ENCODE results near the gene CLPTM1L.
"Not testable (repeated sequence)": the region's sequence is repeated elsewhere in the genome, so short reads cannot be mapped to it uniquely, and the experiment has no call there.

Gene CLPTM1L

GRCh38 chr5:1375871-1376810, 31.2 kb upstream of the CLPTM1L start:
- DNase-seq (ENCODE audit: low spot score in 2 of 2) (no peak), ATAC-seq (replicated peaks; ENCODE audit: extremely low read depth, poor library complexity, severe bottlenecking) (no peak)
- Mint-ChIP-seq H3K27ac (ENCODE audit: low read depth) (no peak overlapping the region), H3K4me3 (no peak overlapping the region), H3K27me3 (no peaks in the 10 kb centered on the region), H3K4me1 (peaks cover 35% of the 10 kb centered on the region), H3K36me3 (ENCODE audit: insufficient read depth) (no peaks in the 10 kb centered on the region), H3K9me3 (no peaks in the 10 kb centered on the region)

DNA sequence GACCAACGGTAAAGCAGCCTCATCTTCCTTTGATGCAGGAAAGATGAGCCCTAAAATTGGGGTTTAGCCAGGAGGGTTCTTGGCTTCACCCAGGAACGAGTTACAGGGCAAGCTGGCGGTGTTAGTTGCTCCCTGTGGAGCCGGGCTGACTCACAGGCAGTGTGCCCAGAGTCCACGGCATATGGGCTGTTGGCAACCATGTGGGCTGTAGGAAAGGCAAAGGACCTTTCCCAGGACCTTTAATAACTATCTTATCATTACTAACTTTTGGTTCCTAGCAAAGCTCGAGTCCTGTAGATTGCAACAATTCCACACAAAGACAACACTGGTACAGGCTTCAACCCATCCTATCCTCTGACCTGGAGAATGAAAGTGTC, 29.8 kb upstream of the CLPTM1L start:
- Mint-ChIP-seq H3K4me1 (peaks cover 26% of the 10 kb centered on the region), H3K27ac (ENCODE audit: low read depth) (no peak overlapping the region), H3K27me3 (no peaks in the 10 kb centered on the region), H3K4me3 (no peak overlapping the region), H3K36me3 (ENCODE audit: insufficient read depth) (no peaks in the 10 kb centered on the region), H3K9me3 (no peaks in the 10 kb centered on the region)
- ATAC-seq (replicated peaks; ENCODE audit: extremely low read depth, poor library complexity, severe bottlenecking) = no peak
- no peak for DNase-seq (ENCODE audit: low spot score in 2 of 2)

- peak; percentile 93 for ATAC-seq (replicated peaks; ENCODE audit: extremely low read depth, poor library complexity, severe bottlenecking)
- no peaks in the 10 kb centered on the region for H3K36me3 Mint-ChIP-seq (ENCODE audit: insufficient read depth)
- peaks cover 26% of the 10 kb centered on the region for H3K4me1 Mint-ChIP-seq
- no peaks in the 10 kb centered on the region for H3K27me3 Mint-ChIP-seq
- H3K27ac Mint-ChIP-seq (ENCODE audit: low read depth) = no peak overlapping the region
- H3K4me3 Mint-ChIP-seq = no peak overlapping the region
- H3K9me3 Mint-ChIP-seq = no peaks in the 10 kb centered on the region
- peak in 1 of 2 donors; percentile 53 for DNase-seq (ENCODE audit: low spot score in 2 of 2)
Measured at GRCh38 chr5:1374030-1374678, 29.3 kb upstream of the CLPTM1L start.

DNA sequence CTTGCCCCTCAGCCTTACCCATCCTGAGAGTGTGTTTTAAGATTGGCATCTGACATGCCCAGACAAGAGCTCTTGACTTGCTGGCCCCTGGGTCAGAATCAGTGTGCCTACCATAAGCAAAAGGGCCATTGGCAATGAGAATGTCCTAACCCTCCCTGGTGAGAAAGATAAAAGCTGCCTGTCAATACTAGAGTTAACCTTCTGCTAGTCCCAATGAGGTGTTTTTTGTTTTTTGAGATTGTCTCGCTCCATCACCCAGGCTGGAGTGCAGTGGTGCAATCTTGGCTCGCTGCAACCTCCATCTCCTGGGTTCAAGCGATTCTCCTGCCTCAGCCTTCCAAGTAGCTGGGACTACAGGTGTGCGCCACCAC, 27.1 kb upstream of the CLPTM1L start:
- peaks cover 26% of the 10 kb centered on the region for H3K4me1 Mint-ChIP-seq
- H3K36me3 Mint-ChIP-seq (ENCODE audit: insufficient read depth); DNase-seq (ENCODE audit: low spot score in 2 of 2); H3K4me3 Mint-ChIP-seq; H3K27ac Mint-ChIP-seq (ENCODE audit: low read depth); ATAC-seq (replicated peaks; ENCODE audit: extremely low read depth, poor library complexity, severe bottlenecking); H3K27me3 Mint-ChIP-seq; H3K9me3 Mint-ChIP-seq: not testable (repeated sequence)

GRCh38 chr5:1371218-1371971, 26.5 kb upstream of the CLPTM1L start:
- ATAC-seq (replicated peaks; ENCODE audit: extremely low read depth, poor library complexity, severe bottlenecking) (no peak), DNase-seq (ENCODE audit: low spot score in 2 of 2) (no peak)
- no peaks in the 10 kb centered on the region for H3K36me3 Mint-ChIP-seq (ENCODE audit: insufficient read depth)
- peaks cover 2% of the 10 kb centered on the region for H3K27me3 Mint-ChIP-seq
- H3K27ac Mint-ChIP-seq (ENCODE audit: low read depth) = no peak overlapping the region
- H3K9me3 Mint-ChIP-seq = no peaks in the 10 kb centered on the region
- H3K4me1 Mint-ChIP-seq = peaks cover 26% of the 10 kb centered on the region
- H3K4me3 Mint-ChIP-seq = no peak overlapping the region

DNA sequence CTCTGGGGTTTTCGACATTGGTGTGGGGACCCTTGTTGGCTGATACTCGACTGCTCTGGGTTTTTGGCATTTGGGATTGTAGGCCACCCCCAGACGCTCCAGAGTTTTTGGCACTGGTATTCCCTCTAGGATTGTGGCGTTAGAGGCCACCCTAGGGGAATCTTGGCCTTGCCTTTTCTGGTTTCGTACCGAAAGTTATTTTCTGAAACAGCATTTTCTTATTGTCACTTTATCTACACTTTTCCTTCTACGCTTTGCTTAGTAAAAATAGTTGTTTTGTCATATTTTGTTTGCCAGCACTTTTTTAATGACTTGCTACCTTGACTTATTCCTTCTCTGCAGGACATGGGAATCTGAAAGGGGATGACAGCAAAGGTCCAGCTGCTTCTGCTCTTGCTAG, 25.1 kb upstream of the CLPTM1L start:
- no peaks in the 10 kb centered on the region for H3K9me3 Mint-ChIP-seq
- no peak overlapping the region for H3K4me3 Mint-ChIP-seq
- peaks cover 19% of the 10 kb centered on the region for H3K4me1 Mint-ChIP-seq
- DNase-seq (ENCODE audit: low spot score in 2 of 2) (no peak), ATAC-seq (replicated peaks; ENCODE audit: extremely low read depth, poor library complexity, severe bottlenecking) (no peak)
- no peak overlapping the region for H3K27ac Mint-ChIP-seq (ENCODE audit: low read depth)
- H3K27me3 Mint-ChIP-seq = peaks cover 11% of the 10 kb centered on the region
- H3K36me3 Mint-ChIP-seq (ENCODE audit: insufficient read depth) = no peaks in the 10 kb centered on the region

DNA sequence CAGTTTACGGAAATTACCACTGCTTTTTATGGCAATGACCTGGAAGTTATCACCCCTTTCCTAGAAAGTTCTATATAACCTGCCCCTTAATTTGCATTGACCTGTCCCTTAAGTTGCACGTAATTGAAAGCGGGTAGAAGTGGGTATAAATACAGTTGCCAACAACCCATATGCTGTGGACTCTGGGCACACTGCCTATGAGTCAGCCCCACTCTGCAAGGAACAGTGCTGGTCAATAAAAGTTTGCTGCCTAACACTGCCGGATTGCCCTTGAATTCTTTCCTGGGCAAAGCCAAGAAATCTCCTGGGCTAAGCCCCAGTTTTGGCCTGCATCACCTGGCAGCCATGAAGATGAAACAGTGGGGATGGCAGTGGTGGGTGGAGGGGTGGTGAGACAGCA, 23.9 kb upstream of the CLPTM1L start:
- no peak overlapping the region for H3K4me3 Mint-ChIP-seq
- DNase-seq (ENCODE audit: low spot score in 2 of 2) = no peak
- H3K27ac Mint-ChIP-seq (ENCODE audit: low read depth) = no peak overlapping the region
- H3K27me3 Mint-ChIP-seq = peaks cover 21% of the 10 kb centered on the region
- H3K36me3 Mint-ChIP-seq (ENCODE audit: insufficient read depth) = no peaks in the 10 kb centered on the region
- peaks cover 10% of the 10 kb centered on the region for H3K4me1 Mint-ChIP-seq
- ATAC-seq (replicated peaks; ENCODE audit: extremely low read depth, poor library complexity, severe bottlenecking) = no peak
- no peaks in the 10 kb centered on the region for H3K9me3 Mint-ChIP-seq

DNA sequence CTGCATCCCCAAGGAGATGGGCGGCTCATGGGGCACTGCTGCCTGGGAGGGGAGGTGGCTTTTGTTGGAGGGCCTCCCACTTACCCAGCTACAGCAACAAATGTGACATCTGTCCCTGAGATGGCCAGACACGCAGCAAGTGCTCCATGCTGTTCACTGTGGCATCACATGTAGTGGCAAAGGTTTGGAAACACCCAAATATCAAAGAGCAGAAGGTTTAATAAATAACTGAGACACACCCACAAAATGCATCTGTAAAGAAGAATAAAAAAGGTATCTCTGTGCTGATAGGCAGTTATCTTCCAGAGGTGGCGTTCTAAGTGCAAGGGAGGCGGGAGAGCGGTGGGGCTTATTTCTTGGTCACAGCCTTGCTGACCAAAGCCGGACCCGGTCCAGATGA, 23.3 kb upstream of the CLPTM1L start:
- DNase-seq (ENCODE audit: low spot score in 2 of 2) (no peak), ATAC-seq (replicated peaks; ENCODE audit: extremely low read depth, poor library complexity, severe bottlenecking) (no peak)
- peaks cover 7% of the 10 kb centered on the region for H3K4me1 Mint-ChIP-seq
- H3K9me3 Mint-ChIP-seq = no peaks in the 10 kb centered on the region
- H3K27ac Mint-ChIP-seq (ENCODE audit: low read depth) = no peak overlapping the region
- peaks cover 27% of the 10 kb centered on the region for H3K27me3 Mint-ChIP-seq
- no peak overlapping the region for H3K4me3 Mint-ChIP-seq
- H3K36me3 Mint-ChIP-seq (ENCODE audit: insufficient read depth) = no peaks in the 10 kb centered on the region

- H3K27me3 Mint-ChIP-seq = peaks cover 37% of the 10 kb centered on the region
- no peak for ATAC-seq (replicated peaks; ENCODE audit: extremely low read depth, poor library complexity, severe bottlenecking)
- no peak overlapping the region for H3K4me3 Mint-ChIP-seq
- no peak for DNase-seq (ENCODE audit: low spot score in 2 of 2)
- H3K9me3 Mint-ChIP-seq = no peaks in the 10 kb centered on the region
- no peaks in the 10 kb centered on the region for H3K4me1 Mint-ChIP-seq
- H3K36me3 Mint-ChIP-seq (ENCODE audit: insufficient read depth) = no peaks in the 10 kb centered on the region
- H3K27ac Mint-ChIP-seq (ENCODE audit: low read depth) = no peak overlapping the region
Measured at GRCh38 chr5:1367149-1367548, 22.2 kb upstream of the CLPTM1L start.

DNA sequence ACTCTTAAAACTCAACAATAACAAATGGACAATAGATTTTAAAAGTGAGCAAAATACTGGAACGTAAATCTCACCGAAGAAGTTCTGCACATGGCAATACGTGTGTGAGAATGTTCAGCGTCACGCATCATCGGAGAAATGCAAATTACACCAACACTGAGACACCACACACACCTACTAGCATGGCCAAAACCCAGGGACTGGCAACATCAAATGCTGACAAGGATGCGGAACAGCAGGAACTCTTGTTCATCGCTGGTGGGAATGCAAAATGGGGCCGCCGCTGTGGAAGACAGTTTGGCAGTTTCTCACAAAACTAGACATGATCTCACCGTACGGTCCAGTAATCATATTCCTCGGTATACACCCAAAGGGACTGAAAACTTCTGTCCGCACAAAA, 21.6 kb upstream of the CLPTM1L start:
- DNase-seq (ENCODE audit: low spot score in 2 of 2) = no peak
- H3K9me3 Mint-ChIP-seq = no peaks in the 10 kb centered on the region
- H3K27ac Mint-ChIP-seq (ENCODE audit: low read depth) = no peak overlapping the region
- no peak for ATAC-seq (replicated peaks; ENCODE audit: extremely low read depth, poor library complexity, severe bottlenecking)
- peaks cover 38% of the 10 kb centered on the region for H3K27me3 Mint-ChIP-seq
- no peaks in the 10 kb centered on the region for H3K4me1 Mint-ChIP-seq
- no peak overlapping the region for H3K4me3 Mint-ChIP-seq
- no peaks in the 10 kb centered on the region for H3K36me3 Mint-ChIP-seq (ENCODE audit: insufficient read depth)

DNA sequence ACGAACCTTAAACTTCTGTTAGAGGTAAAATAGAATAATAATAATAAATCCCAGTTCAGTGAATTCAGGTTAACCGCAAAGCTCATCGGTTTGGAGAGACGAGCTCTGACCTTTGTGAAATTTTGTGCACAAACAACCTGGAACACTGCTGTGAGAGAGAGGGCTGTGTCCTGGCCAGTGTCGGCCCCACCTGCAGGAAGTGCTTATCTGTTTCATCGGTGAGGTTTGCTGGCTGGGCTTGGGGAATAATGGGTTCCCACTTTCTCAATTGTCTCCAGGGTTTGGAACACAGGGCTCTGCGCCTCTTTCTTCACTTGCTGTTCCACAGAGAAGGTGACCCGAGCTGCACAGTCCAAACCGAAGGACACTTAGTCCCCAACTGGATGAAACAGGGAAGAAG, 19.3 kb upstream of the CLPTM1L start:
- ATAC-seq (replicated peaks; ENCODE audit: extremely low read depth, poor library complexity, severe bottlenecking) = no peak
- no peak for DNase-seq (ENCODE audit: low spot score in 2 of 2)
- Mint-ChIP-seq H3K4me3 (no peak overlapping the region), H3K4me1 (no peaks in the 10 kb centered on the region), H3K27ac (ENCODE audit: low read depth) (no peak overlapping the region), H3K36me3 (ENCODE audit: insufficient read depth) (no peaks in the 10 kb centered on the region), H3K9me3 (no peaks in the 10 kb centered on the region), H3K27me3 (peaks cover 48% of the 10 kb centered on the region)

- no peaks in the 10 kb centered on the region for H3K36me3 Mint-ChIP-seq (ENCODE audit: insufficient read depth)
- no peak overlapping the region for H3K4me3 Mint-ChIP-seq
- H3K4me1 Mint-ChIP-seq = no peaks in the 10 kb centered on the region
- peaks cover 50% of the 10 kb centered on the region for H3K27me3 Mint-ChIP-seq
- DNase-seq (ENCODE audit: low spot score in 2 of 2) = no peak
- H3K27ac Mint-ChIP-seq (ENCODE audit: low read depth) = no peak overlapping the region
- H3K9me3 Mint-ChIP-seq = no peaks in the 10 kb centered on the region
- ATAC-seq (replicated peaks; ENCODE audit: extremely low read depth, poor library complexity, severe bottlenecking) = no peak
Measured at GRCh38 chr5:1363581-1363980, 18.7 kb upstream of the CLPTM1L start.

All from central memory CD8-positive, alpha-beta T cell (primary cell).